HG03139 (cell line): Measurements from ENCODE around the gene C9orf50.
A peak's percentile ranks its signal among the peaks of the same experiment; 100 is the strongest.
"Not testable (repeated sequence)": the region's sequence is repeated elsewhere in the genome, so short reads cannot be mapped to it uniquely, and the experiment has no call there.

Experiments used
- ATAC-seq: cut with Tn5 transposase; IDR thresholded peaks from one replicate; pipeline ENCODE4 v1.9.1; 2021; ENCODE audit not compliant: unreplicated experiment

The C9orf50 gene

GRCh38 chr9:129648764-129649115 is 27.8 kb upstream of the C9orf50 start:
- no peak for ATAC-seq

- no peak for ATAC-seq
These were observed 27.3 kb upstream of the C9orf50 start for GRCh38 chr9:129648092-129648763.

- ATAC-seq, result no peak
These were observed 26.7 kb upstream of the C9orf50 start for GRCh38 chr9:129647635-129648034.

DNA sequence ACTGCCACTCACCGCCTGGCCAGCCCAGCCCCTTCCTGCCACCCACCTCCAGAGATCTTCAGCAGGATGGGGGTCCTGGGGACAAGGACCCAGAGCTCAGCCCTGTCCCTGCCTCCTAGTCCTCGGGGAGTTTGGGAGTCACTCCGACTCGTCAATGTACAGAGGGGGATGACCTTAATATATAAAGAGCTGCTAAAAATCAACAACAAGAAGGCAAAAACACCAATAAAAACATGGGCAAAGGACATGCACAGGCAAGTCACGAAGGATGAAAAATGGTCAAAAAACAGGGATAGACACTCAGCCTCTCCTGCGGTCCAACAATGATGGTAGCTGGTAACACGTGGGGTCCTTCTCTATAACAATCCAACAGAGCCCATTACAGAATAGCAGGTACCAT is 25.8 kb upstream of the C9orf50 start:
- no peak for ATAC-seq

DNA sequence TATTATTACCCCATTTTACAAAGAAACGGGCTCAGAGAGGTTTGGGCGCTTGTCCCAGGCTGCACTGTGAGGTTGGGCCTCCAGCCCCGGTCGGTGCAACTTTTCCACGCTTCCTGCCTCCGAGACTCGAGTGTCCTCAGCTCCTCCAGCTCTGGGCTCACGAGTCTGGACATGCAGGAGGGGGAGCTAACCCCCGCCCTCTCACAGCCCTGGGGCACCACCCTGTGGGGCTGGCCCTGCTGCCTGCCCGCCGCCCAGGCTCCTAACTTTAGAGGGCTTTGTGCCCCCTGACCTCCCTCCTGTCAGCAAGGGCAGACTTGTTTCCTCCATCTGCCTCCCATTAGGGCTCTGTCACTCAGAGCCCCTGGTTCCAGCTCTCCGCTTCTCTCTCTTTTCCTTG is 25.4 kb upstream of the C9orf50 start:
- no peak for ATAC-seq

GRCh38 chr9:129644902-129645301 is 24.0 kb upstream of the C9orf50 start:
- no peak for ATAC-seq

- no peak for ATAC-seq
These were observed 23.5 kb upstream of the C9orf50 start for GRCh38 chr9:129644365-129644764.

GRCh38 chr9:129643706-129644105 is 22.8 kb upstream of the C9orf50 start:
- ATAC-seq, result no peak

DNA sequence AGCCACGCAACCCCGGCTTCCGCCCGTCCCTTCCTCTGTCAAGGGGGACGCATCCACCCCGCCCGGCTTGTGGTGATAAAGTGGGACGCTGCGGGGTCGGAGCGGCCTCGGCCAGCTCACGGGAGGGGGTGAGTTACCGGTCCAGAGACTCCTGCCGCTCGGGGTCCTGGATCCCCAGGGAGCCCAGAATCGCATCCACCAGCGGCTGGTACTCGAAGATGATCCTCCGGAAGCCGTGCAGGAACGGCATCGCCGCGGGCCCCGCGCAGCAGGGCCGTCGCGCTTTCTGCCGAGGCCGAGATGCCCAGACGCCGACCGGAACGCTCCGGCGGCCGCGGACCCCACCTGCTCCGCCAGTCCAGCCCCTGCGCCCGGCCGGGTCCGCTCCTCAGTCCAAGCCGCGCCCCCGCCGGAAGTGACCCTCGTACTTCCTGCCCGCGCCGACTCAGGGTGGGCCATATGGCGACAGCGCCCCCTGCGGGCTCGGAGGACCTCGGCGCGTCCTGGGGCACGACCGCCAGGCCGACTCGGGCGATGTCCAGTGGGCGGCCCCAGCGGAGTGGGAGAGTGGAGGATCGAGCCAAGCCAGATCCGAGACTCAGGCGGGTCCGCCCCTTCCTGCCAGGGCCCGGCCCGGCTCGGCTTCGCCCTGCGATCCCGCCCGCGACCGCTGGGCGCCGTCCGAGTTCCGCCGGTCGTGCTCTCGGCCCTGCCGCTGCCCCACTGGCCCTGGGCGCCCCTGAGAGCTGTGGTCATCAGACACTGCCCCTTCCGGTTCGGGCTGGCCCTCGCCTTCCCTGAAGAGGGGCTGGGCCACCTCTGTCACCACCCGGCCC is 21.1 kb upstream of the C9orf50 start, which contains the start of gene ASB6:
Gene ASB6, minus strand, starts transcription at position 402 of the 836 bp plus-strand sequence. Its CDS starts 152 bp downstream, at position 250.
- peak; percentile 89 for ATAC-seq

GRCh38 chr9:129640871-129641749 is 20.2 kb upstream of the C9orf50 start:
- ATAC-seq, result no peak

DNA sequence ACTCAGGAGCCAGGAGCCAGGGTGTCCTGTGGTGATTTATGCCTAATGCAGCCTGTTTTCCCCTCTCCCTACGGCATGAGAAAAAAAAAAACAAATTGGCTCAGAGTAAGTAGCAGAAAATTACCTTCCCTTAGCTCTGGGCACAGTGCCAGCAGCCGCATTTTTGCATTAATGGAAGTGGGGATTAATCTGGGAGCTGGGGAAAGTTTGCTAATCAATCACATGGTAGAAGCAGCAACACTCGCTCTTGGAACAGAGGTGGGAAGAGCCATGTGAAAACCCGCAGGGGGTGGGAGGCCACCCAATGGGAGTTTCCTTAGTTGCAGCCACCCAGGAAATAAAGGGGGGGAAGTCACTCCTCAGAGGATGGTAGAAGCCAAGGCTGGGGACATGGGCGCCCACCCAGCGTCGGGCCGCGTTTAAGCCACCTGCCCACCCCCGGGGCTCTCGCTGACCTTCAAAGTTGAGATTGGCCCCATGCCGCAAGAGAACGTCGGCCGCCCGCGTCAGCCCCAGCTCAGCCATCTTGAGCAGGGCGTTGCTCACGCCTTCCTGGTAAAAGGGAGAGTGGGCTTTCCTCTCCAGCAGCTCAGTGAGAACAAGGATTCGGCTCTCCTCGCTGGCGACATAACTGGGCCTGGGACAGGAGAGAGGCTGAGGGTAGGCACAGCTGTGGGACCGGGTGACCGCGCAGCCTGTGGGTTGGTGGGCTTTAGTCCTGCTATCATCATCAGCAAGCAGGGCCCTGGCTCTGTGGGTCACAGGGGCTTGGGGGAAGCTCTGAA is 19.4 kb upstream of the C9orf50 start:
- no peak for ATAC-seq

GRCh38 chr9:129639756-129640085 is 18.8 kb upstream of the C9orf50 start:
- ATAC-seq, result no peak

GRCh38 chr9:129639034-129639630 is 18.2 kb upstream of the C9orf50 start:
- no peak for ATAC-seq

GRCh38 chr9:129637673-129638439 is 17.0 kb upstream of the C9orf50 start:
- no peak for ATAC-seq

- ATAC-seq, result no peak
These were observed 16.2 kb upstream of the C9orf50 start for GRCh38 chr9:129637102-129637501.

- ATAC-seq, result not testable (repeated sequence)
These were observed 15.4 kb upstream of the C9orf50 start for GRCh38 chr9:129636343-129636742.

- ATAC-seq, result no peak
These were observed 14.5 kb upstream of the C9orf50 start for GRCh38 chr9:129635099-129636065.

- ATAC-seq, result no peak
These were observed 12.9 kb upstream of the C9orf50 start for GRCh38 chr9:129633848-129634247.
